GM23248 (cell line): Measurements from ENCODE around the gene PAPOLA. TPM values are rescaled to one million over a fixed set of nuclear protein-coding genes. Genes with fewer than 3 reads are reported as not detected.

Source experiments
- DNase-seq: peaks from one replicate; pipeline ENCODE4 v3.0.0-alpha.2; 2015
- H2AFZ ChIP-seq: fragments of 200-600 bp; sonication (generic); 2 replicates; pipeline ENCODE4 v1.6.1; 2016; ENCODE audit warnings: antibody characterized with exemption
- H3F3A ChIP-seq: fragments of 200-600 bp; sonication (generic); 2 replicates; pipeline ENCODE4 v1.6.1; 2016; ENCODE audit warnings: mild to moderate bottlenecking, antibody characterized with exemption, mixed run types; ENCODE audit not compliant: insufficient read depth
- H3K27ac ChIP-seq: fragments of 200-600 bp; sonication (generic); 2 replicates; pipeline ENCODE4 v1.5.1; 2016; ENCODE audit warnings: mild to moderate bottlenecking
- H3K27me3 ChIP-seq: fragments of 200-600 bp; sonication (generic); replicated peaks from 2 replicates; pipeline ENCODE4 v1.6.1; 2016; ENCODE audit warnings: mild to moderate bottlenecking; ENCODE audit not compliant: insufficient read depth
- H3K36me3 ChIP-seq: fragments of 200-600 bp; sonication (generic); 2 replicates; pipeline ENCODE4 v1.6.1; 2016; ENCODE audit warnings: low read depth, mild to moderate bottlenecking
- H3K4me1 ChIP-seq: fragments of 200-600 bp; sonication (generic); 2 replicates; pipeline ENCODE4 v1.6.1; 2016; ENCODE audit warnings: mild to moderate bottlenecking; ENCODE audit not compliant: insufficient read depth
- H3K4me2 ChIP-seq: fragments of 200-600 bp; sonication (generic); one replicate; pipeline ENCODE4 v1.6.1; 2016; ENCODE audit warnings: mild to moderate bottlenecking; ENCODE audit not compliant: unreplicated experiment
- H3K4me3 ChIP-seq: fragments of 200-600 bp; sonication (generic); 2 replicates; pipeline ENCODE4 v1.5.1; 2016; ENCODE audit warnings: mild to moderate bottlenecking
- H3K79me2 ChIP-seq: fragments of 200-600 bp; sonication (generic); 2 replicates; pipeline ENCODE4 v1.6.1; 2016; ENCODE audit warnings: mild to moderate bottlenecking; ENCODE audit not compliant: insufficient read depth
- H3K9ac ChIP-seq: fragments of 200-600 bp; sonication (generic); 2 replicates; pipeline ENCODE4 v1.6.1; 2016; ENCODE audit warnings: mild to moderate bottlenecking
- H3K9me2 ChIP-seq: fragments of 200-600 bp; sonication (generic); 2 replicates; pipeline ENCODE4 v1.6.1; 2016; ENCODE audit warnings: mixed run types, mild to moderate bottlenecking, moderate library complexity; ENCODE audit not compliant: insufficient read depth
- H3K9me3 ChIP-seq: fragments of 200-600 bp; sonication (generic); one replicate; pipeline ENCODE4 v1.6.1; 2017; ENCODE audit warnings: low read depth
- H4K20me1 ChIP-seq: fragments of 200-600 bp; sonication (generic); 2 replicates; pipeline ENCODE4 v1.6.0; 2016; ENCODE audit not compliant: insufficient read depth
- EZH2 ChIP-seq: fragments of 200-600 bp; sonication (generic); IDR thresholded peaks from 2 replicates; pipeline ENCODE4 v1.6.1; 2018; ENCODE audit warnings: antibody characterized with exemption, mild to moderate bottlenecking; ENCODE audit not compliant: insufficient read depth, poor library complexity, severe bottlenecking
- EZH2phosphoT487 ChIP-seq: fragments of 200-600 bp; sonication (generic); IDR thresholded peaks from 2 replicates; pipeline ENCODE4 v1.6.1; 2018; ENCODE audit warnings: antibody characterized with exemption, moderate library complexity, mild to moderate bottlenecking, low read depth; ENCODE audit not compliant: insufficient read depth
- WGBS, 2 experiments: methylation state at CpG; one replicate each; pipeline ENCODE4 v1.1.6; 2015 to 2017; ENCODE audit warnings: low lambda C conversion rate in 2 of 2, low coverage in 1 of 2; ENCODE audit errors: missing lambda C conversion rate in 2 of 2; 5-methylcytosine and 5-hydroxymethylcytosine counted together
- in situ Hi-C: fragments of 300-500 bp; cut with MboI; formaldehyde crosslinking; loops from 2 replicates; pipeline ENCODE4 v1.15.0; 2020
- polyA plus RNA-seq: library from polyadenylated mRNA; unstranded; fragments of >200 nt; fragmentation: Nextera tagmentation; extraction: Ambion mirVana; gene quantifications from 2 replicates; pipeline ENCODE4 v1.2.1, GENCODE V29; 2016
- total RNA-seq: library from RNA; depleted of rRNA; stranded (reverse); fragments of >200 nt; shearing (Covaris generic); gene quantifications from 2 replicates; pipeline ENCODE4 v1.2.3, GENCODE V29; 2014

The PAPOLA gene
- total and polyA plus RNA-seq, 2 experiments from 2014 or later = 64.3 to 119 TPM

DNA sequence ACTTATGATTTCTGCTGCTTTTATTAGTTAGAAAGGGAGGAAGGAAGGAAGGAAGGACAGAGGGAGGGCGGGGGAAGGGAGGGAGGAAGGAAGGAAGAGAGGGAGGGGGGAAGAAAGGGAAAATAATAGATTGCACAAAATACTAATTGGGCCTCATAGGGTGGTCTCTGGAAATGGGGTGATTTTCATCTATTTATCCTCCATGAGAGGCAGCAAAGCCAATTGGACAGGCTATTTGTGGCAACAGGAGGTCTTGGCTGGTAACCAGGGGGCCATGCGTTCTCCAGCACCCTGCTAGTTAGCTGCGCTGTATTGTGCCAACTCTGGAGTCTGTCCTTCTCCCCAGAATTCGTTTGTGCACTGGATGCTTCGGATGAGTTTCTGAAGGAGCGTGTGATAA lies 24.1 kb upstream of the PAPOLA start:
- TF ChIP-seq EZH2phosphoT487 = no peak
- TF ChIP-seq EZH2 = no peak
- 48 to 53% methylated on average over 5 to 6 of the region's 6 CpGs for whole genome bisulfite sequencing, 2 experiments

GRCh38 chr14:96479435-96480146 lies 22.6 kb upstream of the PAPOLA start:
- H3K4me2 ChIP-seq = no peak overlapping the region
- WGBS, 2 experiments = 59 to 71% methylated on average over 10 of the region's 10 CpGs
- H3K36me3 ChIP-seq = no peaks in the 10 kb centered on the region
- H3K4me1 ChIP-seq = no peaks in the 10 kb centered on the region
- H2AFZ ChIP-seq = no peak overlapping the region
- no peaks in the 10 kb centered on the region for H3K27me3 ChIP-seq
- no peaks in the 10 kb centered on the region for H3K79me2 ChIP-seq
- no peak overlapping the region for H3K4me3 ChIP-seq
- DNase-seq = no peak
- no peaks in the 10 kb centered on the region for H3K9me2 ChIP-seq
- H3K27ac ChIP-seq = no peak overlapping the region
- no peak for TF ChIP-seq EZH2phosphoT487
- no peak for TF ChIP-seq EZH2
- H3F3A ChIP-seq = no peaks in the 10 kb centered on the region
- H3K9ac ChIP-seq = no peak overlapping the region
- no peaks in the 10 kb centered on the region for H4K20me1 ChIP-seq
- H3K9me3 ChIP-seq = no peaks in the 10 kb centered on the region
- in situ Hi-C loops = no loop called here

More for the DNA sequence above, 24.1 kb upstream of the PAPOLA start:
- Histone ChIP-seq H3K4me3 (no peak overlapping the region), H3K4me2 (no peak overlapping the region), H3K27ac (no peak overlapping the region), H4K20me1 (no peaks in the 10 kb centered on the region), H3K4me1 (no peaks in the 10 kb centered on the region), H3F3A (no peaks in the 10 kb centered on the region), H3K36me3 (no peaks in the 10 kb centered on the region), H2AFZ (no peak overlapping the region), H3K9me3 (no peaks in the 10 kb centered on the region), H3K9me2 (no peaks in the 10 kb centered on the region), H3K9ac (no peak overlapping the region), H3K27me3 (no peaks in the 10 kb centered on the region), H3K79me2 (no peaks in the 10 kb centered on the region)
- DNase-seq = no peak
- in situ Hi-C loops = no loop called here

- TF ChIP-seq EZH2phosphoT487 = no peak
- TF ChIP-seq EZH2 = no peak
- Histone ChIP-seq H3F3A (no peaks in the 10 kb centered on the region), H3K4me1 (no peaks in the 10 kb centered on the region), H3K36me3 (no peaks in the 10 kb centered on the region), H3K4me3 (no peak overlapping the region), H3K4me2 (no peak overlapping the region), H3K27ac (no peak overlapping the region), H3K9ac (no peak overlapping the region), H3K79me2 (no peaks in the 10 kb centered on the region), H4K20me1 (no peaks in the 10 kb centered on the region), H3K9me2 (no peaks in the 10 kb centered on the region), H3K9me3 (no peaks in the 10 kb centered on the region), H2AFZ (no peak overlapping the region), H3K27me3 (no peaks in the 10 kb centered on the region)
- in situ Hi-C loops = no loop called here
- no peak for DNase-seq
- 17 to 25% methylated on average over 4 of the region's 4 CpGs for WGBS, 2 experiments
Observed at GRCh38 chr14:96481731-96482314, 20.4 kb upstream of the PAPOLA start.

- H3K4me1 ChIP-seq = no peaks in the 10 kb centered on the region
- DNase-seq = no peak
- WGBS, 2 experiments = 56 to 59% methylated on average over 10 of the region's 10 CpGs
- no peak overlapping the region for H3K9ac ChIP-seq
- no peaks in the 10 kb centered on the region for H3K79me2 ChIP-seq
- TF ChIP-seq EZH2 = no peak
- TF ChIP-seq EZH2phosphoT487 = no peak
- no peaks in the 10 kb centered on the region for H3K9me2 ChIP-seq
- no peak overlapping the region for H3K4me2 ChIP-seq
- H3K27ac ChIP-seq = no peak overlapping the region
- H4K20me1 ChIP-seq = no peaks in the 10 kb centered on the region
- in situ Hi-C loops = no loop called here
- H3K27me3 ChIP-seq = no peaks in the 10 kb centered on the region
- H3F3A ChIP-seq = no peaks in the 10 kb centered on the region
- no peaks in the 10 kb centered on the region for H3K9me3 ChIP-seq
- H3K36me3 ChIP-seq = no peaks in the 10 kb centered on the region
- H3K4me3 ChIP-seq = no peak overlapping the region
- no peak overlapping the region for H2AFZ ChIP-seq
Observed at GRCh38 chr14:96482986-96483385, 19.2 kb upstream of the PAPOLA start.
